ELF-1 (cell line): ENCODE measurements around the gene STK40.
A peak's percentile ranks its signal among the peaks of the same experiment; 100 is the strongest.

Experiments
- DNase-seq: peaks from one replicate; pipeline ENCODE4 v3.0.0-alpha.2; 2016; ENCODE audit warnings: low read depth, low spot score

Gene STK40

GRCh38 chr1:36385410-36386264, at the start of gene STK40:
TSS of gene STK40 (minus strand) at chr1:36385924. CDS start at chr1:36361332, 24,592 bp downstream.
- peak; percentile 99 for DNase-seq

- peak; percentile 53 for DNase-seq
Observed at GRCh38 chr1:36433102-36433501, 47.4 kb upstream of the STK40 start.

- DNase-seq = no peak
Observed at GRCh38 chr1:36432616-36433015, 46.9 kb upstream of the STK40 start.

GRCh38 chr1:36425791-36426190, 40.1 kb upstream of the STK40 start:
- no peak for DNase-seq

GRCh38 chr1:36421649-36422048, 35.9 kb upstream of the STK40 start:
- DNase-seq = no peak

GRCh38 chr1:36420836-36421317, 35.2 kb upstream of the STK40 start:
- DNase-seq = peak; percentile 96

- DNase-seq = no peak
Observed at GRCh38 chr1:36420409-36420808, 34.7 kb upstream of the STK40 start.

- DNase-seq = no peak
Observed at GRCh38 chr1:36419569-36419968, 33.8 kb upstream of the STK40 start.

GRCh38 chr1:36419140-36419539, 33.4 kb upstream of the STK40 start:
- DNase-seq = no peak

GRCh38 chr1:36417931-36418330, 32.2 kb upstream of the STK40 start:
- DNase-seq = no peak

- DNase-seq = no peak
Observed at GRCh38 chr1:36415661-36416326, 30.1 kb upstream of the STK40 start.

- no peak for DNase-seq
Observed at GRCh38 chr1:36414384-36414783, 28.7 kb upstream of the STK40 start.

GRCh38 chr1:36411674-36412648, 26.2 kb upstream of the STK40 start:
- peak; percentile 41 for DNase-seq

- DNase-seq = no peak
Observed at GRCh38 chr1:36408479-36408878, 22.8 kb upstream of the STK40 start.

- no peak for DNase-seq
Observed at GRCh38 chr1:36406440-36406839, 20.7 kb upstream of the STK40 start.

- DNase-seq = no peak
Observed at GRCh38 chr1:36402504-36402890, 16.8 kb upstream of the STK40 start.

- no peak for DNase-seq
Observed at GRCh38 chr1:36401602-36402503, 16.1 kb upstream of the STK40 start.

- DNase-seq = no peak
Observed at GRCh38 chr1:36400825-36401601, 15.3 kb upstream of the STK40 start.

GRCh38 chr1:36400514-36400824, 14.7 kb upstream of the STK40 start:
- DNase-seq = no peak

GRCh38 chr1:36398370-36398977, 12.8 kb upstream of the STK40 start:
- DNase-seq = no peak
